Left hindlimb (tissue), 1 donor: ENCODE measurements around the gene WEE1.
"Not testable (repeated sequence)": the region's sequence is repeated elsewhere in the genome, so short reads cannot be mapped to it uniquely, and the experiment has no call there.

ENCODE experiments used
- DNase-seq: peaks from one replicate; pipeline ENCODE4 v3.0.0-alpha.2; 2018

Gene WEE1

DNA sequence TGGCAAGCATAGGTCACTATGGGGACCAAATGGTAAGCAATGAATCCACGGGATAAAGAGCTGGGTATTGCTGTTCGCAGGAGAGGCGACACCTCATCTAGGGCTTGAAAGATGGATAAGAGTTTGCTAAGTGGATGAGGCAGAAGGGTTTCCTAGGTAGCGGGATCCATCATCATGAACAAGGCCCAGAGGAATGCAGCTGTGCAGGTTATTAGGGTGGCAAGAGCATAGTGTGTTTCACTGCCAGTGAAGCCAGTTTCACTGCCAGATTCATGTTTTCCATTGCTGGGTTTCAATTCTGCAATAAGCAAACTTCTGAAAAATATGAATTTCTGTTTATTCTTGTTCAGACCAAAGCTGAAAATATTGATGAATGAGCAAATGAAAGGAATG, 27.2 kb downstream of the WEE1 start:
- no peak for DNase-seq

DNA sequence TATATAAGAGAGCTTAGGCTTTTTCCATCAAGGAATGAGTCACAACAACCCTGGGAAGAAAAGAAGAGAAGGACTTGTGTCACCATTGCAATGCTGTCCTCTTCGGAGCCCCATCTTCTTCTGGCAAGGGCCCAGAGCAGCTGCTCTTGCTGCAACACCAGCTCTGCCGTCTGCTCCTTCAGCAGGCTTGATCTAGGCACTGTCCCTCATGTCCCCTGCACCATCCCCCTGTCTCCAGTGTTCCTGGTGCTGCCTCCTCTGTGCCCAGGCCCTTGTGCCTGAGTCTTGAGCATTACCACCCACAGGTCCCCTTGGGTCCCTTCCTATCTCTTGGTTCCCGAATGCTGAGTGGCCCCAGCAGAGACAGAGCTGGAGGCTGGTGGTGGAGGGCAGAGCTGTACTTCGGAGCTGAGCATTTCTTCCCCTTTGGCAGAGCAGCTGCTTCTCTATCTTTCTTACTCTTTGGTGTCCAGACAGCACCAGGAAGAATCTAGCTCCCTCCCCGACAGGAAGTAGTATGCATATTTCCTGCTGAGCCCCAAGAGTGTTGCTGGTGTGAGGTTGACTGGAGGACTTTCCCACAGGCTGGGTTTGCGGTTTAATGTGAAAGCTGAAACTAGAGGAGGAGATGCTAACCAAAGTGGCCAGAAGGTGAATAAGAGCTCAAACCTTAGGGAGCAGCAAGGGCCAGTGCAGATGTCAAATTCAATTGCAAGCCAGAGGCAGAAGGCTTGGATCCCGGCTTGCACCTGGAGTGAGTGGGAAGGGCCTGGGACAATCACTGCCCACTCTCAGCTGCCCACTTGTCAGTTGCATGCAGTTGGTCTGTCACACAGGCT, 27.8 kb downstream of the WEE1 start:
- DNase-seq = peak; percentile 77

DNA sequence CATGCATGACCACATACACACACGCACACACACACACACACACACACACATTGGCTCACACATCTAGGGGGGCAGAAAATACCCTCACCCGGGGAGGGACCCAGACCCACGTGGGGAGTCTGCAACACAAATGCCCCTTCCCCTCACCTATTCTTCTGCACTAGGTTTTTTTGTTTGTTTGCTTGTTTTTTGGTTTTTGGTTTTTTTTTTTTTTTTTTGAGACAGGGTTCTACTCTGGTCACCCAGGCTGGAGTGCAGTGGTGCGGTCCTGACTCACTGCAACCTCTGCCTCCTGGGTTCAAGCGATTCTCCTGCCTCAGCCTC, 28.4 kb downstream of the WEE1 start:
- DNase-seq = no peak

DNA sequence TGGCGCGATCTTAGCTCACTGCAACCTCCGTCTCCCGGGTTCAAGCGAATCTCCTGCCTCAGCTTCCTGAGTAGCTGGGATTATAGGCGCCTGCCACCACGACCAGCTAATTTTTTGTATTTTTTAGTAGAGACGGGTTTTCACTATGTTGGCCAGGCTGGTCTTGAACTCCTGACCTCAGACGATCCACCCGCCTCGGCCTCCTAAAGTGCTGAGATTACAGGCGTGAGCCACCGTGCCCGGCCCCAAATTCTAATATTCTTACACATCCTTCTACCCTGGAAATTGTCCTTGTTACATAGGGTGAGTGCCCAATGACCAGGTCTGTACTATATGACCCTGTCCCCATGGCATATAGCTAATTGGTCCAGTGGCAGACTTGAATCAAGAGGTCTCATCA, 29.7 kb downstream of the WEE1 start:
- DNase-seq = not testable (repeated sequence)

DNA sequence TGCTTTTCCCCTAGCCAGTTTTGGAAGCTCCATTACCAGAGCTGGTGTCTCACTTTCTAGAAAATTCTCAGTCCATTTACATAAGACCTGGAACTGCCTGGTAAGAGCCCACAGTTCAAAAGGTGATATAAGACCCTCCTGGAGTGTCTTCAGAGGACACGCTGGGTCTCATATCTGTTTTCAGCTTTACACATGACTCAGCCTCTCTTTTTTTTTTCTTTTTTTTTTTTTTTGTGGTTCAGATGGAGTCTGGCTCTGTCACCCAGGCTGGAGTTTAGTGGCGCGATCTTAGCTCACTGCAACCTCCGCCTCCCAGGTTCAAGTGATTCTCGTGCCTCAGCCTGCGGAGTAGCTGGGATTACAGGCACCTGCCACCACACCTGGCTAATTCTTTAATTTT, 30.7 kb downstream of the WEE1 start:
- no peak for DNase-seq

DNA sequence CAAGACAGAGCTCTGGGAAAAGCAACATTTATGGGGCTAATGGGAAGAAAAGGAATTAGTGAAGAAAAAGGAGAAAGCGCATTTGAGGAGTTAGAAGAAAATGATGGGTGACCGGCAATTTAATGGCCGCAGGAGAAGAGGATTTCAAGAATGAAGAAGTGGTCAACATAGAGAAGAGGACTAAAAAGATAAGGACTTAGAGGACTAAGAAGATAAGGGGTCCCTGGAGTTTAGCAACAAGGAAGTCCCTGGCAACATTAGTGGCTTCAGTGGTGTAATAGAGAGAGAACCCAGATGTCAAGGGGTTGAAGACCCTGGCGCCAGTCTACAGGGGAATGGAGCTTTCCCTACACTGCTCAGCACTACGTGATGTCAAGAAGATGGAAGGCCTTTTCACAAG, 32.3 kb downstream of the WEE1 start:
- no peak for DNase-seq

DNA sequence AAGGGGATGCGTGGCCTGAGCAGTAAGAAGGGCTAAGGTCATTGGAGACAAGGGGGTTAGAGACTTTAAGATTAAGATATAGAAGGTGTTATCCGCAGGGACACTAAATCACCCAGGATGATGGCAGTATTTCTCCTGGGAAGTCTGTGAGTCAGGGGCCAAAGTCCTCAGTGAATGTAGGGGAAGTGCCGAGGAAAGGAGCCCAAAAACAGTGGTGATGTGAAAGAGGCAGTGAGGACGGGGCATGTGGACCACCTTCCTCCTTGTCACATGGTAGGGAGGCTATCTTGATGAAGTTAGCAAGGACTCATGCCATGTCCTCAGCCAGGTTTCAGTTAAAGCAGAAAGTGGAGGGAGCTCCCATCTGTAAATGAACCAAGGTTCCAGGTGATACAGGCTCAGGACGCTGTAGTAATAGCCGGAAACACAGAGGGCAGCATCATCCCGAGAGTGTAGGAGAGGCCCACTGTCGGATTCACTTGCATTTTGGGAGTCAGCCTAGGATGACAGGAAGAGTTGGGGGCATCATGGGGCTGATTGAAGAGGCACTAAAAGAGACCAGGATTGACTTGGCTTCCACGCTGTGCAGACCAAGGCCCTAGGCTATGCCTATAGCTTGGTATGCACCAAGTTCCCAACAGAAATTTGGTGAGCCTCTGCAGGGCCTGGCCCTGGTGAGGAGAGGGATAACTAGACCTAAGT, 33.5 kb downstream of the WEE1 start:
- DNase-seq = no peak

DNA sequence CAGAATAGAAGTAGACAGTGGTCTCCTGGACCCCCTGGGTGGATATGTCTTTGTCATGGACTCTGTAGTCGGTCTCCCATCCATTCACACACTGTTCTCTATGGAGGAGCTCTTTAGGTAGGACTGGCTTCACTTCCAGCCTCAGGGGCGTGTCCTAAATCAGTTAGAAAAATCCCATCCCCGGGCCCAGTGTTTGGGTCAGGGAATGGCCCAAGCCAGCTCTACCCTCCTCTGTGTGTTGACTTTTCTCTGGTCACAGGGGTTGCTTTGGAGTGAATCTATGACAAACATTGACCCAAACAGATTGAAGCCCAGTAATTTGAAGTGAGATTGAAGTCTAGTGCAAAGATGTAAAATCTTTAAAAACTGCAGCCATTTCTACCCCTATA, 34.0 kb downstream of the WEE1 start:
- DNase-seq = no peak

DNA sequence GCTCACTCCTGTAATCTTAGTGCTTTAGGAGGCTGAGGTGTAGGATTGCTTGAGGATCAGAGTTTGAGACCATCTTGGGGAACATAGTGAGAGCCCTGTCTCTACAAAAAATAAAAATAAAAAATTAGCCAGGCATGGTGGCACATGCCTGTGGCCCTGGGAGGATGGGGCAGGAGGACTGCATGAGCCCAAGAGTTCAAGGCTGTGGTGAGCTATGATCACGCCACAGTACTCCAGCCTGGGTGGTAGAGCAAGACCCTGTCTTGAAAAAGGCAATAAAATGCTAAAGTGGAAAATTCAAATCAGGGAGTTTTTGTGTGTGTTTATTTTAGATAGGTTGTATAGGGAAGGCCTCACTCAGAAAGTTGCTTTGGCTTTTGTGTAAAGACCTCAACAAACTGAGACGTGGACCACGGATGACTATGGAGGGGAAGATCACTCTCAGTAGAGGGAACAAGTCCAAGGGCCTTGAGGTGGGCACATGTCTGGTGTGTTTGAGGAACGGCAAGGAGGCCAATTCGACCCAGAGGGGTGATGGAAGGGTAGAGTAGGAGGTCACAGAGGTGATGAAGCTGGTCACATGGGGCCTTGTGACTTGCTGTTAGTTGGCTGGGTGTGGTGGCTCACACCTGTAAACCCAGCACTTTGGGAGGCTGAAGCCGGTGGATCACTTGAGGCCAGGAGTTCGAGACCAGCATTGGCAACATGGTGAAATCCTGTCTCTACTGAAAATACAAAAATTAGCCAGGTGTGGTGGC, 35.7 kb downstream of the WEE1 start:
- no peak for DNase-seq

DNA sequence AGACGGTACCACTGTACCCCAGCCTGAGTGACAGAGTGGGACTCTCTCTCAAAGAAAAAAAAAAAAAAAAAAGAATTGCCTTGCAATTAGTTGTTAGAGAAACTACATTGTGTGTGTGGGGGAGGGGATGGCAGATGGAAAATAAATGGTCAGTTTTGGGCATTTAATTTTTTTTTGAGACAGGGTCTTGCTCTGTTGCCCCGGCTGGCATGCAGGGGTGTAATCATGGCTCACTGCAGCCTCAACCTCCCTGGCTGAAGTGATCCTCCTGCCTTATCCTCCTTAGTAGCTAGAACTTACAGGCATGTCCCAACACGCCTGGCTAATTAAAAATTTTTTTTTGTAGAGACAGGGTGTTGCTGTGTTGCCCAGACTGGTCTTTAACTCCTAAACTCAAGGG, 36.4 kb downstream of the WEE1 start:
- no peak for DNase-seq

DNA sequence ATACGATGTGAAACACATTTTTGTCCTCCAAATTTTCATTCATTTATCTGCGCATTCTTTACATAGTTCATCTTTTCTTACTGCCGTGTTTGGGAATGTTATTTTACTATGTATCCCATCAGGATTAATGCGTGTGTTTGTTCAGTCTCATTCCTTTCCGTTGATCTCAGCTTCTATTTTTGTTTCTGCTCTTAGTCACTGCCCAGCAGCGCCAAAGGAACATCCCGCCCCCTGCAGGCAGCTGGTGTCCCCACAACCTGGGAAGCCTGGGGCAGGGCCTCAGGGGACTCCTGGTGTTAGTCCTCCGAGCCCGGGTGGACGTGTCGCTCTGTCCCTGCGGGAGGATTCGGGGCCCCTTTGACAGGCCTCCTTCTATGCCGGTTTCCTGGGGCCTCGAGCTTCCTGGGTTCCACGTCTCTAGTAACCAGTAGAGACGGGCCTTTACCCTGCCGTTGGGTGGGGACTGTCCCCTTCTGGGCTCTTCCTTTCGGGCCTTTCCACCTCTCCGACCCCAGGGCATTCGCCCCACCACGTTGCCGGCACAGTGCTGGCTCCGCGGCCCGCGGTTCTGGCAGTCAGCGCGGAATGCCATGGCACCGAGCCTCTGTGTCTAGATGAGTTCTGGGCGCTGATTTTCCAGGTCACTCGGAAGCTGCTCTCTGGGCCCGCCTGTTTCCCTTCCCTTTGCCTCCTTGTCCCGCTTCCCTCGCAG, 39.8 kb downstream of the WEE1 start:
- DNase-seq = peak; percentile 95

DNA sequence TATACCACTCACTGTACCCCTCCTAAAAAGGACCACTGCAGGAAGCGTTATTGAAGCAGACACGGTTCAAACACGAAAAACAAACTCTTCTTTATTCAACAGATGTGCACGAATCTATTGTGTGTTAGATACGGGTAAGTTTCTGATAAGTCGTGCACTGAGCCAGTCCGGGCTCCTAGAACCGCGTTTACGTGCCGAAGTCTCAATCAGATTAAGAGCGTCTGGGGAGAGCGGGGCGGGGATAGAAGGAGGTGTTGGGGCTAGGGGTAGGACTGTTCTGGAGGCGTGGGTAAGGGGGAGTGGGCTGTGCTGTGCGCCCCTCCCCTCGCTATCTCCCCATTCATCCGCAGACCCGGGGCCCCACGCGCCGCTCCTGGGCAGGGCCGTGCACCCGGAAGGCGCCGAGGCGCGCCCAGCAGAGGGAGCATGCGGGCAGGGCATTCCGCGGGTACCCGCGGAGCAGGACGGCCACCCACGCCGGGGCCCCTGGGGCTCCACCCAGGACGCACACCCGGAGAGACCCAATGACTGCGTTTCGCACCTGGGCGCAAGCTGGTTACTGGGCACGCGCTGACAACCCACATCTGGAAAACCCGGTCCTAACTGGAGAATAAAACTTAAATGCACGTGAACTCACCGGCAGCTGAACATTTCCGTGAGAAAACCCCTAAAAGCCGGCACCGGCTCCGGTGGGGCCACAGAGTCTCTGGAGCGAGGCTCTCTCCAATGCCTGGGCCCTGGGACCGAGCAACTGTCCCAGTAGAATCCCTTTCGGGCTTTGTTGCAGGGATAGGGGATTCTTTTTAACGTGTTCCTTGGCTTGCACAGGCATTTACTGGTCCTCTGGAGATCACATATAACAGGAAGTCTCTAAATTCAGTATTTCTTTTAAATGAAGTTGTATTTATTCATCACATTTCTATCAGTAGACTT, 40.6 kb downstream of the WEE1 start:
- peak; percentile 89 for DNase-seq

DNA sequence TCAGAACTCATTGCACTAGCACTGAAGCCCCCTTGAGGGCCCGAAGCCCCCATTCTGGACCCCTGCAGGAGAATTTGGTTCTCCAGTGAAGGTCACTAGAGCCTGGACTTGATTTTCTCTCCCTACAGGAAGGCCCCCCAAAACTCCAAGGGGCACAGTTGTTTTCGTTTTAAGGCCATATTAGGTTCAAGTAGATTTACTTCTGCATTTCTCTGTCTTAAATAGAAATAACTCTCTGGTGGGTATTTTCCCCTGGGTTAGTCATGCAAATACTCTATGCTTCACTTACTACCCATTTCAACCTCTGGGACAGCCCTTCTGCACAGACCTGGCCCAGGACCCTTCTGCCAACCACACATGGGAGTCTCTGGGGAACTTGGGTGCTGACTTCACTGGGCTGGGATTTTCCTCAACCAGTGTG, 41.6 kb downstream of the WEE1 start:
- DNase-seq = no peak

DNA sequence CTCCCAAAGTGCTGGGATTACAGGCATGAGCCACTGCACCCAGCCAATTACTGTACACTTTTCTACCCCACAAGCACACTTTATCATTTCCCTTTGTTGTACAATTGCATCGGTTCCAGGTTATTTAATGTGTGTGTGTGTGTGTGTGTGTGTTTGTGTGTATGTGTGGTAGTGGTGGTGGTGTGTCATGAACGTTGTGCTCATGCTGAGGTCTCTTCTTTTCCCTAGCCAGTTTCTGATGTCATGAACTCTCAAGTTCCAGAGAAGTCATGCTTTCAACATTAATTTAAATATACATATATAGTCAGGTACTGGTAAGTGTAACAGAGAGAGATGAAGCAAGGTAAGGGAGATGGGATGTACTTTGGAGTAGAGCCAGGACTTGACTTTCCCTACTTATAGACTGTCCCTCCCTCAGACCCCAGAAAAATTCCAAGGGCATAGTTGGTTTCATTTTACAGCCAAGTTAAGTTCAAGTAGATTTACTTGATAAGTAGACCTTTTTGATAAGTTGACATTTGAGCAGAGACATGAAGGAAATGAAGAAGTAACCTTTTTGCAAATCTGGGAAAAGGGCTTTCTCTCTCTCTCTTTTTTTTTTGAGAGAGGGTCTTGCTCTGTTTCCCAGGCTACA, 42.7 kb downstream of the WEE1 start:
- DNase-seq = no peak

DNA sequence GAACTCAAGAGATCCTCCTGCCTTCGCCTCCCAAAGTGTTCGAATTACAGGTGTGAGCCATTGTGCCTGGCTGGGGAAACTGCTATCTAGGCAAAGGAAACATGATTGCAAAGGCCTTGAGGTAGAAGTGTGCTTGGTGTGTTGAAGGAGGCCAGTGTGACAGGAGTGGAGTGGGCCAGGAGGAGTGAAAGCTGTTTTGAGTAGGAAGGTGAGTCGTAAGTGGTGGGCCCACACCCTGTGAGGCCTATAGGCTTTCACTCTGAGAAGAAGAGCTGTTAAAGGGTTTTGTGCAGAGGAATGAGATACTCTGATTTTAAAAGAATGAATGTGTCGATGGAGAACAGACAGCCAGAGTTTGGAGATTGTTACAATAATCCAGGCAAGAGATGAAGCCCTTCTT, 43.4 kb downstream of the WEE1 start:
- DNase-seq = no peak

DNA sequence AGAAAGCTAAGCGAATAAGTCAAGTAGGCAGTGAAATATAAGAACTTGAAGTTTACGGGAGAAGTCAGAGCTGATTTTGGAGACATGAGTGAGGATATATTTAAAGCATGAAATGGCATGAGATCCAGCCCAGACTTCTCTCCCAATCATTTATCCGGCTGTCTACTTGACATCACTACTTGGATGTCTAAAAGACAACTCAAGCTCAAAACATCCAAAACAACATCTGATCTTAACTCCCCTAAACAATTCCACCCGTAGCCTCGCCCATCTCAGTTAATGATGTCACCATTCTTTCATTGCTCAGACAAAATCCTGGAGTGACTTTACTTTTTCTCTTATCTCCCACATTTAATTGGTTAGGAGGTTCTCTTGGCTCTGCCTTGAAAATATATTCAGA, 44.5 kb downstream of the WEE1 start:
- DNase-seq = no peak

DNA sequence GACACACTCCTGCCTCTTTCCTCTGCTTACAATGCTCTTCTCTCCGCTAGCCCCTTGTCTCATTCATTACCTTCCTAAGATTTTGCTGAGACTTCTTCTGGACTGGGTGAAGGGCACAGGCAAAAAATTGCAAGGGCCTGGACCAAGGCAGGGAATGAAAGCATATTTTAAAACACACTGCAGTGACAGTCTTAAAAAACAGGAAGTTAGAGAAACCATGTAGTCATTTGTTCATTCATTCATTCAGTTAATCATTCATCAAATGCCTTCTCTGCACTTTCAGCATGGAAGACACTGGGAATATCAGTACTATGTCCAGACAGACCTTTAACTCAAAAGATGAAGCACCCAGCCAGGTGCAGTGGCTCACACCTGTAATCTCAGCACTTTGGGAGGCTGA, 45.5 kb downstream of the WEE1 start:
- no peak for DNase-seq

DNA sequence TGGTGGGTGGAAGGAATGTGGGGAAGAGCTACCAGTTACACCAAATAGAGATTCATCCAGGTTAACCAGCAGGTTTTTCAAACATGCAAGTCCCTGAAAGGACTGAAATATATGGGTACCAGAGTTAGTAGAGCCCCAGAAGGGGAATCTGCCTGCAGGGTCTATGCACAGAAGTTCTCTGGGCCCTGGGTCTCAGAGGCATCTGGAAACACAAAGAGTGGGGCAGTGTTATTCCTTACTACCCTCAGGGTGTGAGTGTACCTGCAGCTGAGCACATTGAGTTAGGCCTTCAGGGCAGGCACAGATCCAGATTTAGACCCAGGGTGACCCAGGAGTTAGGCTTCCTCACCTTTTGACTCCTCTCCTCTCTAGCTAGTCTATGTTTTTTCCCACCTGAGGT, 46.5 kb downstream of the WEE1 start:
- DNase-seq = no peak

DNA sequence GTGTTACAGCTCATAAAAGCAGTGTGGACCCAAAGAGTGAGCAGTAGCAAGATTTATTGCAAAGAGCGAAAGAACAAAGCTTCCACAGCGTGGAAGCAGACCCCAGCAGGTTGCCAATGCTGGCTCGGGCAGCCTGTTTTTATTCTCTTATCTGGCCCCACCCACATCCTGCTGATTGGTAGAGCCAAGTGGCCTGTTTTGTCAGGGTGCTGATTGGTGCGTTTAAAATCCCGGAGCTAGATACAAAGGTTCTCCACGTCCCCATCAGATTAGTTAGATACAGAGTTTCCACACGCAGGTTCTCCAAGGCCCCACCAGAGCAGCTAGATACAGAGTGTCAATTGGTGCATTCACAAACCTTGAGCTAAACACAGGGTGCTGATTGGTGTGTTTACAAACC, 48.9 kb downstream of the WEE1 start:
- DNase-seq = not testable (repeated sequence)

DNA sequence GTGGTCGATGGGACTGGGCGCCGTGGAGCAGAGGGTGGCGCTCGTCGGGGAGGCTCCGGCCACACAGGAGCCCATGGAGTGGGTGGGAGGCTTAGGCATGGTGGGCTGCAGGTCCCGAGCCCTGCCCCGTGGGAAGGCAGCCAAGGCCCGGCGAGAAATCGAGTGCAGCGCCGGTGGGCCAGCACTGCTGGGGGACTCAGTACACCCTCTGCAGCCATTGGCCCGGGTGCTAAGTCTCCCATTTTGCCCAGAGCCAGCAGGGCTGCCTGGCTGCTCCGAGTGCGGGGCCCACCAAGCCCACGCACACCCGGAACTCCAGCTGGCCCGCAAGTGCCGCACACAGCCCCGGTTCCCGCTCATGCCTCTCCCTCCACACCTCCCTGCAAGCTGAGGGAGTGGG, 49.6 kb downstream of the WEE1 start:
- DNase-seq = not testable (repeated sequence)

DNA sequence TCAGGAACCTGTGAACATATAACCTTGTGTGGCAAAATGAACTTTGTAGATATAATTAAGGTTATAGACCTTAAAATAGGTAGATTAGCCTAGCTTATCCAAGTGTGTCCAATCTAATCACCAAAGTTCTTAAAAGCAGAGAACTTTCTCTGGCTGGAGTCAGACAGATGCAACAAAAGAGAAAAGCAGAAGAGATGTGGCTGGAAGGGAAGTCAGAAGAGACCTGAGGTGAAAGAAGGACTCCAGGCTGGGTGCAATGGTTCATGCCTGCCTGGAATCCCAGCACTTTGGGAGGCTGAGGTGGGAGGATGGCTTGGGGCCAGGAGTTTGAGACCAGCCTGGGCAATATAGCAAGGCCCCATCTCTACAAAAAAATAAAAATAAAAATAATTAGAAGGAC, 51.0 kb downstream of the WEE1 start:
- DNase-seq = no peak

DNA sequence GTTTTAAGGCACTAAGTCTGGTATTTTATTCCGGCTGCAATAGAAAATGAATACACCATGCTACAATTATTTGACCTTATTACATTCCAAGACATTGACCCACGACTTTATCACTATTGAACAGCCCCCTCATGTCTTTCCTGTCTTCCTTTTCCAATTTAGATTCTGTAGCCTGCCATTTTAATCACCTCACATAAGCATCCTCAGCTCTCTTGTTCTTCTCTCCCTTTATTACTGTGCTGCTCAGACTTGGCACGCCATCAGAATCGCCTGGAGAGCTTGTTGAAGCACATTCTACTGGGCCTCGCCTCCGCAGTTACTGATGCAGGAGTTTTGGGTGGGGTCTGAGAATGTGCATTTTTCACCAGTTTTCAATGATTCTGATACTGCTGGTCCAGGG, 51.7 kb downstream of the WEE1 start:
- no peak for DNase-seq
